ENCODE results near the gene FAM98B. TPM values are rescaled to one million over a fixed set of nuclear protein-coding genes. Genes with fewer than 3 reads are reported as not detected.

FAM98B gene
- total RNA-seq, 1 donor: 9.8 TPM

DNA sequence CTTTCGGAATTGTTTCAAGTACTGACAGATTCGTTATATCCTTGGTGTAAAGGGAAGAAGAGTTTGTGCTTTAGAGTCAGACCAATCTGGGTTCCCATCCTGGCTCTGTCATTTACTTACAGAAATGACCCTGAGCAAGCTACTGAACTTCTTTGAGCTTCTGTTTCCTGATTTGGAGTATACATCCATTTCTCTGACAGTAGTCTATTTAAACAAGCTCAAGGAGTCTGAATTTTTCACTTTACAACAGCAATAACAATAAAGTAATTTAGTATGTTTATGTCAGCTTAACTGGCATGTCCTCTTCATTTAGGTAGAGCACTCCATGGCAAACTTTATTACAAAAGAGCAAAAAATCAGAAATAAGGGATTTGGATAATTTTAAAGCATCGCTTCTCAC, 27.8 kb downstream of the FAM98B start:
- H3K79me2 ChIP-seq (ENCODE audit: insufficient read depth, low read length): no peaks in the 10 kb centered on the region
- no peak overlapping the region for H3K4me3 ChIP-seq (ENCODE audit: insufficient read depth, low read length)
- no peak for DNase-seq (ENCODE audit: insufficient read length, low spot score, missing footprints)
- TF ChIP-seq, protein P1, sequence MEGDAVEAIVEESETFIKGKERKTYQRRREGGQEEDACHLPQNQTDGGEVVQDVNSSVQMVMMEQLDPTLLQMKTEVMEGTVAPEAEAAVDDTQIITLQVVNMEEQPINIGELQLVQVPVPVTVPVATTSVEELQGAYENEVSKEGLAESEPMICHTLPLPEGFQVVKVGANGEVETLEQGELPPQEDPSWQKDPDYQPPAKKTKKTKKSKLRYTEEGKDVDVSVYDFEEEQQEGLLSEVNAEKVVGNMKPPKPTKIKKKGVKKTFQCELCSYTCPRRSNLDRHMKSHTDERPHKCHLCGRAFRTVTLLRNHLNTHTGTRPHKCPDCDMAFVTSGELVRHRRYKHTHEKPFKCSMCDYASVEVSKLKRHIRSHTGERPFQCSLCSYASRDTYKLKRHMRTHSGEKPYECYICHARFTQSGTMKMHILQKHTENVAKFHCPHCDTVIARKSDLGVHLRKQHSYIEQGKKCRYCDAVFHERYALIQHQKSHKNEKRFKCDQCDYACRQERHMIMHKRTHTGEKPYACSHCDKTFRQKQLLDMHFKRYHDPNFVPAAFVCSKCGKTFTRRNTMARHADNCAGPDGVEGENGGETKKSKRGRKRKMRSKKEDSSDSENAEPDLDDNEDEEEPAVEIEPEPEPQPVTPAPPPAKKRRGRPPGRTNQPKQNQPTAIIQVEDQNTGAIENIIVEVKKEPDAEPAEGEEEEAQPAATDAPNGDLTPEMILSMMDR (IDR thresholded peaks at IDR 0.05; ENCODE audit: extremely low read depth, low read depth, low read length): no peak
- peaks cover 6% of the 10 kb centered on the region for H3K36me3 ChIP-seq (ENCODE audit: insufficient read depth, low read length)
- no peaks in the 10 kb centered on the region for H4K20me1 ChIP-seq (ENCODE audit: insufficient read depth, low read length)
- no peak overlapping the region for H3K27ac ChIP-seq (ENCODE audit: low read depth, low read length)
- no peaks in the 10 kb centered on the region for H3K27me3 ChIP-seq (ENCODE audit: insufficient read depth, low read length)
- H3K9me3 ChIP-seq (ENCODE audit: low read depth, low read length): no peaks in the 10 kb centered on the region
- no peak overlapping the region for H3K4me2 ChIP-seq (ENCODE audit: insufficient read depth, low read length)
- H2AFZ ChIP-seq (ENCODE audit: low read length): no peak overlapping the region
- peaks cover 13% of the 10 kb centered on the region for H3K4me1 ChIP-seq (ENCODE audit: insufficient read depth, low read length)

DNA sequence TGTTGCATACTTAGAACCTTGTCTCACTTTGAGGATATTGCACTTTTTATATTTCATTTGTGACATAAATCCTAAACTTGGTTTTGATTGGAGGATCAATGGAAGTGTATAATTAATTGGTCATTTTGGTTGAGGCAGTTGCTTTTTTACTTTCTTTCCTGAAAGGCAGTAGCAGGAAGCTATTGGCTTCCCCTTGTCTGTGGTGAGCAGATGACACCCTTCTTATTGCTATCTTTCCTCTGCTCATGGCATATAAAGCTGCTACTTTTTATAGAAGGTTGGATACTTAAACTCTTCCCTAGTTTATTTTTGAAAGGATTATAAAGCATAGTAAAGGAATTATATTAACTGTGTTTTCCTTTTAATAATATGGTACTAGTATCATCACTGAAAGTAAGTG, 28.6 kb downstream of the FAM98B start:
- no peak overlapping the region for H3K4me2 ChIP-seq (ENCODE audit: insufficient read depth, low read length)
- H3K4me1 ChIP-seq (ENCODE audit: insufficient read depth, low read length): peaks cover 21% of the 10 kb centered on the region
- H3K9me3 ChIP-seq (ENCODE audit: low read depth, low read length): no peaks in the 10 kb centered on the region
- H4K20me1 ChIP-seq (ENCODE audit: insufficient read depth, low read length): no peaks in the 10 kb centered on the region
- TF ChIP-seq, protein P1 (IDR thresholded peaks at IDR 0.05; ENCODE audit: extremely low read depth, low read depth, low read length): no peak
- no peaks in the 10 kb centered on the region for H3K79me2 ChIP-seq (ENCODE audit: insufficient read depth, low read length)
- H3K27me3 ChIP-seq (ENCODE audit: insufficient read depth, low read length): no peaks in the 10 kb centered on the region
- H3K36me3 ChIP-seq (ENCODE audit: insufficient read depth, low read length): peaks cover 6% of the 10 kb centered on the region
- no peak for DNase-seq (ENCODE audit: insufficient read length, low spot score, missing footprints)
- no peak overlapping the region for H3K27ac ChIP-seq (ENCODE audit: low read depth, low read length)
- no peak overlapping the region for H3K4me3 ChIP-seq (ENCODE audit: insufficient read depth, low read length)
- H2AFZ ChIP-seq (ENCODE audit: low read length): no peak overlapping the region

DNA sequence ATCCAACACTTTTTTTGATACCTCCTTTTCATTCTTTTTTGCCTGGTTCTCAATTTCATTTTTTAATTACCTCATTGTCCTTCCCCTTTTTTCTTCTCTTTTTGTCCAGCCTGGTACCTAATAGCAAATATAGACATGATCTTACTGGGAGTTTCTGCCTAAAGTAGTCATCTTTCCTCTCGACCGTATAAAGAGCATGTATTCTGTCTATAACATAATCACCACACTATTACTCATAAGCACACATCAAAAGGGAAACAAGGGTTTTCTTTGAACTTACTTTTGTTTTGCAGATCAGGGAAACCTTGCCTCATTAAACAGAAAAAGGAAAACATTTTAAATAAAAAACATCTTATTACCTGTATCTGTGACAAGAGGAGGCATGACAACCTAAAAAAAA, 33.0 kb downstream of the FAM98B start:
- Histone ChIP-seq H3K4me3 (ENCODE audit: insufficient read depth, low read length) (no peak overlapping the region), H2AFZ (ENCODE audit: low read length) (no peak overlapping the region), H3K27ac (ENCODE audit: low read depth, low read length) (peak overlapping the region; percentile 2), H3K4me1 (ENCODE audit: insufficient read depth, low read length) (peaks cover 27% of the 10 kb centered on the region), H3K36me3 (ENCODE audit: insufficient read depth, low read length) (no peaks in the 10 kb centered on the region), H3K79me2 (ENCODE audit: insufficient read depth, low read length) (no peaks in the 10 kb centered on the region), H3K27me3 (ENCODE audit: insufficient read depth, low read length) (no peaks in the 10 kb centered on the region), H4K20me1 (ENCODE audit: insufficient read depth, low read length) (no peaks in the 10 kb centered on the region), H3K9me3 (ENCODE audit: low read depth, low read length) (no peaks in the 10 kb centered on the region), H3K4me2 (ENCODE audit: insufficient read depth, low read length) (peak overlapping the region; percentile 8)
- peak; percentile 59 for DNase-seq (ENCODE audit: insufficient read length, low spot score, missing footprints)
- TF ChIP-seq, protein P1 (IDR thresholded peaks at IDR 0.05; ENCODE audit: extremely low read depth, low read depth, low read length): no peak

DNA sequence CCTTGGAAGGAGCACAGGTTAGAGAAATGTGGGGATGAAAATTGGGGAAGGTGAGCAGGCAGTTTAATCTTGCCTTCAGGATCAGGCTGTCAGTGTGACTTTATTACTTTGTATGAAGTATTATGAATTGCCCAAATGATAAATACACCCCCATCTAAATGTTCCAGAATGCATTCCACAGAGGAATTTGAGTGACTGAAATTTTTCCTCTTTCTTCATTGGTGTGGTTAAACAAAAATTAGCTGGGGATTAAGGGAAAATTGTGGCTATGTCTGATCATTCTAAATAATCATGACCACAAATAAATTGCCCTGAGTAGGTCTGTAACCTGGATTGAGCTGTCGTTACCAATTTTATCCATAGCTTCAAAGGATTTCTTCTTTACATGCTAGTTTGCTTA, 33.5 kb downstream of the FAM98B start:
- Histone ChIP-seq H2AFZ (ENCODE audit: low read length) (no peak overlapping the region), H3K36me3 (ENCODE audit: insufficient read depth, low read length) (no peaks in the 10 kb centered on the region), H3K4me3 (ENCODE audit: insufficient read depth, low read length) (no peak overlapping the region), H3K4me2 (ENCODE audit: insufficient read depth, low read length) (peak overlapping the region; percentile 8), H4K20me1 (ENCODE audit: insufficient read depth, low read length) (no peaks in the 10 kb centered on the region), H3K79me2 (ENCODE audit: insufficient read depth, low read length) (no peaks in the 10 kb centered on the region), H3K4me1 (ENCODE audit: insufficient read depth, low read length) (peaks cover 27% of the 10 kb centered on the region), H3K27ac (ENCODE audit: low read depth, low read length) (peak overlapping the region; percentile 2), H3K9me3 (ENCODE audit: low read depth, low read length) (no peaks in the 10 kb centered on the region), H3K27me3 (ENCODE audit: insufficient read depth, low read length) (no peaks in the 10 kb centered on the region)
- peak; percentile 56 for DNase-seq (ENCODE audit: insufficient read length, low spot score, missing footprints)
- TF ChIP-seq, protein P1 (IDR thresholded peaks at IDR 0.05; ENCODE audit: extremely low read depth, low read depth, low read length): no peak
